HEK293 (cell line): Measurements from ENCODE around the gene PCBP2.
A peak's percentile ranks its signal among the peaks of the same experiment; 100 is the strongest.

Experiments
- OVOL3 ChIP-seq: fragments of 450-650 bp; formaldehyde crosslinking; IDR thresholded peaks from 2 replicates; pipeline ENCODE4 v1.5.1; 2016; ENCODE audit warnings: missing biosample characterization, missing genetic modification characterization
- SCRT2 ChIP-seq: fragments of 450-650 bp; formaldehyde crosslinking; IDR thresholded peaks from 2 replicates; pipeline ENCODE4 v1.5.1; 2016; ENCODE audit warnings: missing biosample characterization, missing genetic modification characterization
- SP3 ChIP-seq: fragments of 450-650 bp; formaldehyde crosslinking; IDR thresholded peaks from 2 replicates; pipeline ENCODE4 v1.5.1; 2016; ENCODE audit warnings: missing biosample characterization, missing genetic modification characterization
- ZBTB20 ChIP-seq: fragments of 450-650 bp; formaldehyde crosslinking; IDR thresholded peaks from 2 replicates; pipeline ENCODE4 v1.5.1; 2016; ENCODE audit warnings: missing biosample characterization, missing genetic modification characterization
- ZBTB48 ChIP-seq: fragments of 450-650 bp; formaldehyde crosslinking; IDR thresholded peaks from 2 replicates; pipeline ENCODE4 v1.5.1; 2016; ENCODE audit warnings: missing biosample characterization, missing genetic modification characterization
- ZNF138 ChIP-seq: fragments of 450-650 bp; formaldehyde crosslinking; IDR thresholded peaks from 2 replicates; pipeline ENCODE4 v1.5.1; 2016; ENCODE audit warnings: missing biosample characterization, missing genetic modification characterization, borderline replicate concordance
- ZNF175 ChIP-seq: fragments of 450-650 bp; formaldehyde crosslinking; IDR thresholded peaks from 2 replicates; pipeline ENCODE4 v1.5.1; 2016; ENCODE audit warnings: missing biosample characterization, missing genetic modification characterization
- ZNF184 ChIP-seq: fragments of 450-650 bp; IDR thresholded peaks from 2 replicates; pipeline ENCODE4 v1.5.1; 2018; ENCODE audit warnings: missing biosample characterization, mild to moderate bottlenecking, missing genetic modification characterization
- ZNF223 ChIP-seq: fragments of 450-650 bp; formaldehyde crosslinking; IDR thresholded peaks from 2 replicates; pipeline ENCODE4 v1.5.1; 2016; ENCODE audit warnings: missing biosample characterization, missing genetic modification characterization
- ZNF311 ChIP-seq: fragments of 450-650 bp; formaldehyde crosslinking; IDR thresholded peaks from 2 replicates; pipeline ENCODE4 v1.5.1; 2017; ENCODE audit warnings: missing biosample characterization, missing genetic modification characterization, borderline replicate concordance
- ZNF416 ChIP-seq: fragments of 450-650 bp; formaldehyde crosslinking; IDR thresholded peaks from 2 replicates; pipeline ENCODE4 v1.5.1; 2016; ENCODE audit warnings: missing biosample characterization, missing genetic modification characterization
- ZNF501 ChIP-seq: fragments of 450-650 bp; formaldehyde crosslinking; IDR thresholded peaks from 2 replicates; pipeline ENCODE4 v1.5.1; 2016; ENCODE audit warnings: missing biosample characterization, missing genetic modification characterization
- ZNF514 ChIP-seq: fragments of 450-650 bp; formaldehyde crosslinking; IDR thresholded peaks from 2 replicates; pipeline ENCODE4 v1.5.1; 2016; ENCODE audit warnings: missing biosample characterization, missing genetic modification characterization
- ZNF610 ChIP-seq: fragments of 450-650 bp; formaldehyde crosslinking; IDR thresholded peaks from 2 replicates; pipeline ENCODE4 v1.5.1; 2016; ENCODE audit warnings: missing biosample characterization, missing genetic modification characterization, borderline replicate concordance
- ZSCAN16 ChIP-seq: fragments of 450-650 bp; formaldehyde crosslinking; IDR thresholded peaks from 2 replicates; pipeline ENCODE4 v1.5.1; 2016; ENCODE audit warnings: missing biosample characterization, missing genetic modification characterization
- TF ChIP-seq, protein P1 (sequence below): fragments of 450-650 bp; formaldehyde crosslinking; IDR thresholded peaks from 2 replicates; pipeline ENCODE4 v1.5.1; 2016; ENCODE audit warnings: missing biosample characterization, missing genetic modification characterization
- TF ChIP-seq, protein P2 (sequence below): fragments of 450-650 bp; formaldehyde crosslinking; conservative IDR thresholded peaks from 2 replicates; pipeline ENCODE4 v1.5.1; 2016; ENCODE audit warnings: low read depth, missing biosample characterization, missing genetic modification characterization
- TF ChIP-seq, protein P3 (sequence below): fragments of 450-650 bp; formaldehyde crosslinking; IDR thresholded peaks from 2 replicates; pipeline ENCODE4 v1.5.1; 2016; ENCODE audit warnings: missing biosample characterization, missing genetic modification characterization, borderline replicate concordance

The PCBP2 gene

DNA sequence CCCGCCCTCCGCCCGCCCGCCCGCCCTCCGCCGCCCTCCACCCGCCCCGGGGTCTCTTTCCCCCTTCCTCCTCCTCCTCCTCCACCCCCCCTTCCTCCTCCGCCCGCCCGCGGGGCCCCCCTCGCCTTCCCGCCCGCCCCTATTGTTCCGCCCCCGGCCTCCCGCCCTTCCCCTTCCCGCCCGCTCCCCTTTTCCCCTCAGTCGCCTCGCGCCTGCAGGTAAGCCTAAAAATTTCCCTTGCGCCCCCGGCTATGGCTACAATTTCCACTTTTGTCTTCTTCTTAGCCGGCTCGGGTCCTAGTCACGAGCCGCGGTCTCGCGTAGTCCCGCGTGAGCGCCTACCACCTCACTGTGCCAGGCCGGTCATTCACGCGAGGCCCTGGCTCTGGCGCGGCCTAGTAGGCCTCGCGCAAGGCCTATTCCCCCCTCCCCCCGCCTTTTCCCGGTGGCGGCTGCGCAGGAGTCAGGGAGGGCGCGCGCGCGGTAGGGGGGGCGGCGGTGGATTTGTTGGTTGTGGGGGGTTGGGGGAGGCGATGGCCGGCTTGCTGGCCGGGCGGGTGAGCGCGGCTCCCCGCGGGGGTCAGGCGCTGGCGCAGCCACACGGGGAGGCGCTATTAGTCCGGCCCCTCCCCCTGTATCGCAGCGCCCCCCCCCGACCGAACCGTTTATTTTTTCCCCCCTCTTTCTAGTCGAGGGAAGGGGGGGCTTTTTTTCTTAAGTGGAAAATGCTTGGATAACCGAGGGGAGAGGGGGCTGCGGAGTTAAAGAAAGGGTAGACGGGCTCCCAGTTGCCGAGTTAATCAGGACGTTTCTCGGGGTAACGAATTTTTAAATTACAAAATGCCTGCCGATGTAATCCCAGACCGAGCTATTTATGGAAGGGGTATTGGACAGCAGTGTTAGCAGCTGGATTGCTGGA lies 516 bp downstream of the PCBP2 start (continued):
- TF ChIP-seq ZNF223 (tag by site-specific recombination) (no peak), ZBTB20 (tag by site-specific recombination) (peak; percentile 31; the same call in 1 of the 2 replicates), ZNF416 (no peak), ZNF175 (tag by site-specific recombination) (no peak), SP3 (tag by site-specific recombination) (peak; percentile 58), ZNF501 (tag by site-specific recombination) (peak; percentile 35; the same call in 1 of the 2 replicates), ZNF138 (tag by site-specific recombination) (no peak), ZSCAN16 (tag by site-specific recombination) (peak; percentile 46; the same call in 1 of the 2 replicates), ZNF311 (tag by site-specific recombination) (no peak), ZNF610 (tag by site-specific recombination) (peak; percentile 85), ZNF514 (tag by site-specific recombination) (no peak), ZBTB48 (tag by site-specific recombination) (no peak), SCRT2 (tag by site-specific recombination) (no peak), ZNF184 (tag by site-specific recombination) (peak; percentile 39; the same call in 1 of the 2 replicates), OVOL3 (tag by site-specific recombination) (peak; percentile 64)
- TF ChIP-seq, protein P1, sequence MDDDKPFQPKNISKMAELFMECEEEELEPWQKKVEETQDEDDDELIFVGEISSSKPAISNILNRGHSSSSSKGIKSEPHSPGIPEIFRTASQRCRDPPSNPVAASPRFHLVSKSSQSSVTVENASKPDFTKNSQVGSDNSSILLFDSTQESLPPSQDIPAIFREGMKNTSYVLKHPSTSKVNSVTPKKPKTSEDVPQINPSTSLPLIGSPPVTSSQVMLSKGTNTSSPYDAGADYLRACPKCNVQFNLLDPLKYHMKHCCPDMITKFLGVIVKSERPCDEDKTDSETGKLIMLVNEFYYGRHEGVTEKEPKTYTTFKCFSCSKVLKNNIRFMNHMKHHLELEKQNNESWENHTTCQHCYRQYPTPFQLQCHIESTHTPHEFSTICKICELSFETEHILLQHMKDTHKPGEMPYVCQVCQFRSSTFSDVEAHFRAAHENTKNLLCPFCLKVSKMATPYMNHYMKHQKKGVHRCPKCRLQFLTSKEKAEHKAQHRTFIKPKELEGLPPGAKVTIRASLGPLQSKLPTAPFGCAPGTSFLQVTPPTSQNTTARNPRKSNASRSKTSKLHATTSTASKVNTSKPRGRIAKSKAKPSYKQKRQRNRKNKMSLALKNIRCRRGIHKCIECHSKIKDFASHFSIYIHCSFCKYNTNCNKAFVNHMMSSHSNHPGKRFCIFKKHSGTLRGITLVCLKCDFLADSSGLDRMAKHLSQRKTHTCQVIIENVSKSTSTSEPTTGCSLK (tag by site-specific recombination) = no peak
- TF ChIP-seq, protein P2, sequence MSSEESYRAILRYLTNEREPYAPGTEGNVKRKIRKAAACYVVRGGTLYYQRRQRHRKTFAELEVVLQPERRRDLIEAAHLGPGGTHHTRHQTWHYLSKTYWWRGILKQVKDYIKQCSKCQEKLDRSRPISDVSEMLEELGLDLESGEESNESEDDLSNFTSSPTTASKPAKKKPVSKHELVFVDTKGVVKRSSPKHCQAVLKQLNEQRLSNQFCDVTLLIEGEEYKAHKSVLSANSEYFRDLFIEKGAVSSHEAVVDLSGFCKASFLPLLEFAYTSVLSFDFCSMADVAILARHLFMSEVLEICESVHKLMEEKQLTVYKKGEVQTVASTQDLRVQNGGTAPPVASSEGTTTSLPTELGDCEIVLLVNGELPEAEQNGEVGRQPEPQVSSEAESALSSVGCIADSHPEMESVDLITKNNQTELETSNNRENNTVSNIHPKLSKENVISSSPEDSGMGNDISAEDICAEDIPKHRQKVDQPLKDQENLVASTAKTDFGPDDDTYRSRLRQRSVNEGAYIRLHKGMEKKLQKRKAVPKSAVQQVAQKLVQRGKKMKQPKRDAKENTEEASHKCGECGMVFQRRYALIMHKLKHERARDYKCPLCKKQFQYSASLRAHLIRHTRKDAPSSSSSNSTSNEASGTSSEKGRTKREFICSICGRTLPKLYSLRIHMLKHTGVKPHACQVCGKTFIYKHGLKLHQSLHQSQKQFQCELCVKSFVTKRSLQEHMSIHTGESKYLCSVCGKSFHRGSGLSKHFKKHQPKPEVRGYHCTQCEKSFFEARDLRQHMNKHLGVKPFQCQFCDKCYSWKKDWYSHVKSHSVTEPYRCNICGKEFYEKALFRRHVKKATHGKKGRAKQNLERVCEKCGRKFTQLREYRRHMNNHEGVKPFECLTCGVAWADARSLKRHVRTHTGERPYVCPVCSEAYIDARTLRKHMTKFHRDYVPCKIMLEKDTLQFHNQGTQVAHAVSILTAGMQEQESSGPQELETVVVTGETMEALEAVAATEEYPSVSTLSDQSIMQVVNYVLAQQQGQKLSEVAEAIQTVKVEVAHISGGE (tag by site-specific recombination) = 0 out of 2 replicates have a peak, but pooled peaks have one; percentile 14
- TF ChIP-seq, protein P3, sequence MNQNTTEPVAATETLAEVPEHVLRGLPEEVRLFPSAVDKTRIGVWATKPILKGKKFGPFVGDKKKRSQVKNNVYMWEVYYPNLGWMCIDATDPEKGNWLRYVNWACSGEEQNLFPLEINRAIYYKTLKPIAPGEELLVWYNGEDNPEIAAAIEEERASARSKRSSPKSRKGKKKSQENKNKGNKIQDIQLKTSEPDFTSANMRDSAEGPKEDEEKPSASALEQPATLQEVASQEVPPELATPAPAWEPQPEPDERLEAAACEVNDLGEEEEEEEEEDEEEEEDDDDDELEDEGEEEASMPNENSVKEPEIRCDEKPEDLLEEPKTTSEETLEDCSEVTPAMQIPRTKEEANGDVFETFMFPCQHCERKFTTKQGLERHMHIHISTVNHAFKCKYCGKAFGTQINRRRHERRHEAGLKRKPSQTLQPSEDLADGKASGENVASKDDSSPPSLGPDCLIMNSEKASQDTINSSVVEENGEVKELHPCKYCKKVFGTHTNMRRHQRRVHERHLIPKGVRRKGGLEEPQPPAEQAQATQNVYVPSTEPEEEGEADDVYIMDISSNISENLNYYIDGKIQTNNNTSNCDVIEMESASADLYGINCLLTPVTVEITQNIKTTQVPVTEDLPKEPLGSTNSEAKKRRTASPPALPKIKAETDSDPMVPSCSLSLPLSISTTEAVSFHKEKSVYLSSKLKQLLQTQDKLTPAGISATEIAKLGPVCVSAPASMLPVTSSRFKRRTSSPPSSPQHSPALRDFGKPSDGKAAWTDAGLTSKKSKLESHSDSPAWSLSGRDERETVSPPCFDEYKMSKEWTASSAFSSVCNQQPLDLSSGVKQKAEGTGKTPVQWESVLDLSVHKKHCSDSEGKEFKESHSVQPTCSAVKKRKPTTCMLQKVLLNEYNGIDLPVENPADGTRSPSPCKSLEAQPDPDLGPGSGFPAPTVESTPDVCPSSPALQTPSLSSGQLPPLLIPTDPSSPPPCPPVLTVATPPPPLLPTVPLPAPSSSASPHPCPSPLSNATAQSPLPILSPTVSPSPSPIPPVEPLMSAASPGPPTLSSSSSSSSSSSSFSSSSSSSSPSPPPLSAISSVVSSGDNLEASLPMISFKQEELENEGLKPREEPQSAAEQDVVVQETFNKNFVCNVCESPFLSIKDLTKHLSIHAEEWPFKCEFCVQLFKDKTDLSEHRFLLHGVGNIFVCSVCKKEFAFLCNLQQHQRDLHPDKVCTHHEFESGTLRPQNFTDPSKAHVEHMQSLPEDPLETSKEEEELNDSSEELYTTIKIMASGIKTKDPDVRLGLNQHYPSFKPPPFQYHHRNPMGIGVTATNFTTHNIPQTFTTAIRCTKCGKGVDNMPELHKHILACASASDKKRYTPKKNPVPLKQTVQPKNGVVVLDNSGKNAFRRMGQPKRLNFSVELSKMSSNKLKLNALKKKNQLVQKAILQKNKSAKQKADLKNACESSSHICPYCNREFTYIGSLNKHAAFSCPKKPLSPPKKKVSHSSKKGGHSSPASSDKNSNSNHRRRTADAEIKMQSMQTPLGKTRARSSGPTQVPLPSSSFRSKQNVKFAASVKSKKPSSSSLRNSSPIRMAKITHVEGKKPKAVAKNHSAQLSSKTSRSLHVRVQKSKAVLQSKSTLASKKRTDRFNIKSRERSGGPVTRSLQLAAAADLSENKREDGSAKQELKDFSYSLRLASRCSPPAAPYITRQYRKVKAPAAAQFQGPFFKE (tag by site-specific recombination) = no peak
